ENCODE data around the gene PLXNB3.

PLXNB3 gene

DNA sequence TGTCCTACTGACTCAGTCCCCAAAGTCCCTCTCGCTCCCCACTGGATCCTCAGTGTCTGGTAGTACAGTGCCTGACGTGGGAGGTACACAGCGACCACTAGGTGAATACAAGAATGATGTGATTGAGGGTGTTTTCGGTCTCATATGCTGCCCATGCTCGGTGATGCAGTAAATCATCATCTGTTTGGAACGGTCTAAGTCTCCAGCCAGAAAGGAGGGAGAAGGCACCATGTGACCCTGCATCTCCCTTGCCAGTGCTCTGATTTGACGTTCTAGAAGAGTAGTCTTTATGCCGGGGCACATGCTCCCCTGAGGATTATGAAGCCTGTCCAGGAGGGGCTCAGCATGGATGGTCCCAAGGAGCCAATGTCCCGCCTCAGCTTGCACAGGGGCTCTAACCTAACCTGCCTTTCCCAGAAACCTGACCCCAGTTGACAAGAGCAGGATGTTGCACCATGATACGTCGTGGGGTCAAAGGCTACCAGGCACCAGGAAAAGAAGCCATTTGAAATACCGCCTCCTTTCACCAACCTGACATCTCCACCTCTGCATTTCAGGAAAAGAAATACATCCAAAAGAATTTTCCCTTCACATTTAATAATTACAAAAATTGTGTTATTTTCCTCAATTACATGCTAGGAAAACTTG is 13.8 kb upstream of the PLXNB3 start:
- in situ Hi-C loops (cut with MboI; ENCODE audit: low sequenced_read_pairs) = no loop called here

DNA sequence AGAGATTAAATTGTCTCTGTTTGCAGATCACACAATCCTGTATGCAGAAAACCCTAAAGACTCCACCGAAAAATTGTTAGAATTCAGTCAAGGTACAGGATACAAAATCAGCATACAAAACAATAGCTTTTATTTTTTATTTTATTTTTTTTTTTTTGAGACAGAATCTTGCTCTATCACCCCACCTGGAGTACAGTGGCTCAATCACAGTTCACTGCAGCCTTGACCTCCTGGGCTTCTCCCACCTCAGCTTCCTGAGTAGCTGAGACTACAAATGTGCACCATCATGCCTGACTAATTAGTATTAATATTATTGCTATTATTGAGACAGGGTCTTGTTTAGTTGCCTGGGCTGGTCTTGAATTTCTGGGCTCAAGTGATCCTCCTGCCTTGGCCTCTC is 8.9 kb upstream of the PLXNB3 start:
- in situ Hi-C loops (cut with MboI; ENCODE audit: low sequenced_read_pairs) = no loop called here

DNA sequence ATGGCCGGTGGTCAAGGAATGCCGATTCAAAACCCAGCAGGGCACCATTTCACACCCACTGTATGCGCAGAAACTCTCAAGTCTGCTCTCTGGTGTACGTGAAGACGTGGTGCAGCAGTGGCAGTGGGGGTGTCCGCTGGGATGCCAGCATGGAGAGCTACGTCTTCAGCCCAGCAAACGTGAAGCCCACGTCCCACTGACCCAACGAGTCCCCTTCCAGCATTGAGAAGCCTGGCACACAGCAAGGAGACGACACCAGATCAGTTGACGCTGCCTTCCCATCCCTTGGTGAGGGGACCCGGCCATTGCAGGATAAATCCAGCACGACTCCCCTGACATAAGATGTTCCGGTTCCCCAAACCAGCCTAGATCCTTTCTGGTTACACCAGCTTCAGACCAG is 2.2 kb upstream of the PLXNB3 start:
- in situ Hi-C loops (cut with MboI; ENCODE audit: low sequenced_read_pairs) = no loop called here

DNA sequence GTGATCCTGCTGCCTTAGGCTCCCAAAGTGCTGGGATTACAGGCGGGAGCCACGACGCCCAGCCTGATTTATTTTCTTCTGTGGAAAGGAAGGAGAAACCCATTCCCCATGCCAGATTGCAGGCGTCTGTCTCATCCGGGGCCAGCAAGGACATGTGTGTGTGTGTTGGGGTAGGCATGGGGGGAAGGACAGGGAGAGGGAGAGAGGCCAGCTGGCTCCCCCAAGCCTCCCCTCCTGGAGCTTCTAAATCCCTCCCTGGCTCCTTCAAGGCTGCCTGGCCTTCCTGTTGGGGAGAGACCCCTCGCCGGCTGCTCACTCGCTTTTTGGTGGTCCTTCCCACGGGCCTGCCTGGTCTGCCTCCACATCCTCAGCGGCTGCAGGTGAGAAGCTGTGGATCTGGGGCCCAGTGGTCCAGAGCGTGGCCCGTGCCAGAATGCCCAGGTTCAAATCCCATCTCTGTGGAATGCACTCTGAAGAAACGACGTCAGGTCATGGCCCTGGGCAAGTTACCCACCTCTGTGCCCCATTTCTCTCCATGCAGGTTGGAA is 1.3 kb upstream of the PLXNB3 start:
- in situ Hi-C loops (cut with MboI; ENCODE audit: low sequenced_read_pairs) = no loop called here

DNA sequence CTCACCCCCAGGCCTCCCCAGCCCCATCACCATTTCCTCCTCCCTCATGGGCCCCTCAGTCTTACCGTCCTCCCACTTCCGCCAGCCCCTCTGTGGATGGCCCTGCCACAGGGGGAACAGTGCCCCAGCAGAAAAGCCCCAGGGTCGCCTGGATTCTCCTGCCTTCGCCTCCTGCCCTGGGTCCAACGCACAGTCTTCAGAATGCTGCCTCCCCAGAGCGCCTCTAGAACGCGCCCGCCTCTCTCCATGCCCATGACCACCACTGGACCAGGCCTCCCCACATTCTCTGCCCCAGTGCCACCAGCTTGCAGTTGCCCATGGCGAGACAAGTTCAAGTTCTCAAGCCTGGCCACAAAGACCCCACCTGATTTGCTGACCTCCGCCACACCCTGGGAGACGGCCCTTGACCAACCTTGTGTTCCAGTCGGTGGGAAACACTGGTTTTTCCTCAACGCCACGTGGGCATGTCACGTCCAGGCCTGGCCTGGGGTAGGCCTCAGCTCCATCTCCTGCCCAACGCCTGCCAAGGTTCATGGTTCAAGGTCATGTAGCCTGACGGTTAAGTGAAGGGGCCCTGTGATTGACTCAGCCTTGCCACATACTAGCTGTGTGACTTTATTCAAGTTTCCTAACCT is 634 bp upstream of the PLXNB3 start:
- in situ Hi-C loops (cut with MboI; ENCODE audit: low sequenced_read_pairs) = no loop called here

DNA sequence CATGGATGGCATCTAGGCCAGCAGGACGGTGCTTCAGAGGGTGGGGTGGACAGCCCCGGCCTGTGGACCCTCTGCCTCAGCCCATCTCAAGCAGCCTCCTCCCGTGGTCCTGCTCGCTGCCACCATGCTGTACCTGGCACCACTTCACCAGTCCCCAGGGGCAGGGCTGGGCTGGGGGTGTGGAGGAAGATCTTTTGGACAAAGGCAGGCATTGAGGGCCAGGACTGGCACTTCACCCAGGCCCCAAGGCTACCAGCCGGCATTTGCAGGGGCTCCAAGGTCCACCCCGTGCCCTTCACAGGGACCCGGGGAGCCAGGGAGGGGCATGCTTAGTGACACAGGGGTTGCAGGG is 713 bp downstream of the PLXNB3 start:
- in situ Hi-C loops (cut with MboI; ENCODE audit: low sequenced_read_pairs) = no loop called here

DNA sequence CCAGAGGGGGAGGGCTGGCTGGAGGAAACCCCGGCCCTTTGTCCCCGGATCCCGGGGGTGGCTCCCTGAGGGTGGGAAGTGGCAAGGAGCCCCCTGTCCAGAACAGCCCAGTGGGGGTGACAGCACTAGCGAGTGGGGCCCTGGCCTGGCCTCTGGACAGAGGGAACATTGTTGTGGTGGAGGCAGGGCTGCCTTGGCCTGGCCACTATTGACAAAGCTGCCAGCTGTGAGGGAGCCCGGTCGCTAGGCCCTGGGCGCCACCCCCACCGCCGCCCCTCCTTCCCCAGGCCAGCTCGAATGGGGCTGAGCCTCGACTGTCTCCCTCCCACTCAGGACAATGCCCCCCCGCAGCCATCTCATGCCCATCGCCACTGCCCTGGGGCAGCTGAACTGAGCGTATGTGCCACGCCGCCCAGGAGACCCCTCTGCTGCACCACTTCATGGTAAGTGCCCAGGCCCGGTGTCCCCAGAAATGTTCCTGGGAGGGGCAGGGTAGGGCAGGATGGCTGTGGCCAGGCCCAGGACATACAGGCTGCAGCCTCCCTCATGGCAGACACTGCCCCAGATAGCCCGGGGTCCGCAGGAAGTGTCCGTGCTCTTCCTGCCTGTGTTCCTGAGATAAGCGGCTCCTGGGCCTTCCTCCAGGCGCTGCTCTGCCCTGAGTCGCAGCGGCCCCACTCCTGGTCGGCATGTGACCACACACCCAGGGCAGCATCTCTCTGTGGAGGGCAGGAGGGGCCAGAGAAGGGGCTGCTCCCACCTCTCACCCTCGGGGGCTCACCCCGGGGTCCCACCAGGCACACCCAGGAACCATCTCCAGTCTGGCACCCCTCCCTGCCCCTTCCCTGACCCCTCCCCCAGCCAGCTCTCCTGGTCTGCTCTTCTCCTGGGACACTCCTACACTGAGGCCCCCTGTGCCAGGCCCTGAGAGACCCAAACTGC is 1.4 kb downstream of the PLXNB3 start:
- in situ Hi-C loops (cut with MboI; ENCODE audit: low sequenced_read_pairs) = no loop called here

DNA sequence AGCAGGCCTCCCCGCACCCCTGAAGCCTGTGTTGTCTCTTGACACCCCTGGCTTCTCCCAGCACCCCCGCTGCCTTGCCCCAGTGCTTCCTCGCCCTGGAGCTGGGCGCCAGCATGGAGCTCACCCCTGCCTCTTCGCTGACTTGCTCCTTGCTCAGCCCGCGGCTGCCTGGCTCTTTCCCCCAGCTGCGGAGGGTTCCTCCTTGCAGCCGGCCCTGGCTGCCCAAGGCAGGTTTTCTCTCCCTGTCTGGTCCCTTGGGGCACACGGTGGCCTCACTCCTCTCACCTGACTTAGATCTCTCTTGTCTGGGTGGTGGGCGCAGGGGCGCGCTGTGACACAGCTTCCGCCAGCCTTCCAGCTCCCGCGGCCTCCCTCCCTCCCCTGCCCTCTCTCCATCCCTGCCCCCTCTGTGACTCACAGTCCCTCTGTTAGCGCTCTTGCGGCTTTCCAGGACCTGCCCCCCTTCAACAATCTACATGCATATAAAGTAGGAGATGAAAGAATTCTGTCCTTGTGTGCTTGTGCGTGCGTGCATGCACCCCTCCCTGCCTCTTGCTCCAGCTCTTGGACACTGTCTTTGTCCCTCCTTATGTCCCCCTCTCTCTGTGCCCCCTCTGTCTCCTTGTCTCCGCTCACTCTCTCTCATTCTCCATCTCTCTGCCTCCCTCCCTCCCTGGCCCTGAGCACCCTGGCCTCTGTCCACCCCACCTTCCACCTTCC is 2.2 kb downstream of the PLXNB3 start:
- in situ Hi-C loops (cut with MboI; ENCODE audit: low sequenced_read_pairs) = no loop called here

DNA sequence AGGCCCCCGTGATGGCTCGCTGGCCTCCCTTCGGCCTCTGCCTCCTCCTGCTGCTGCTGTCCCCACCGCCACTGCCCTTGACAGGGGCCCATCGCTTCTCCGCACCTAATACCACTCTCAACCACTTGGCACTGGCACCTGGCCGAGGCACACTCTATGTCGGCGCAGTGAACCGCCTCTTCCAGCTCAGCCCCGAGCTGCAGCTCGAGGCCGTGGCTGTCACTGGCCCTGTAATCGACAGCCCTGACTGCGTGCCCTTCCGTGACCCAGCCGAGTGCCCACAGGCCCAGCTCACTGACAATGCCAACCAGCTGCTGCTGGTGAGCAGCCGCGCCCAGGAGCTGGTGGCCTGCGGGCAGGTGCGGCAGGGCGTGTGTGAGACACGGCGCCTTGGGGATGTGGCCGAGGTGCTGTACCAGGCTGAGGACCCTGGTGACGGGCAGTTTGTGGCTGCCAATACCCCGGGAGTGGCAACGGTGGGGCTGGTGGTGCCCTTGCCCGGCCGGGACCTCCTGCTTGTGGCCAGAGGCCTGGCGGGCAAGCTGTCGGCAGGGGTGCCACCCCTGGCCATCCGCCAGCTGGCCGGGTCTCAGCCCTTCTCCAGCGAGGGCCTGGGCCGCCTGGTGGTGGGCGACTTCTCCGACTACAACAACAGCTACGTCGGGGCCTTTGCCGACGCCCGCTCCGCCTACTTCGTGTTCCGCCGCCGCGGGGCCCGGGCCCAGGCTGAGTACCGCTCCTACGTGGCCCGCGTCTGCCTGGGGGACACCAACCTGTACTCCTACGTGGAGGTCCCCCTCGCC is 3.0 kb downstream of the PLXNB3 start:
- in situ Hi-C loops (cut with MboI; ENCODE audit: low sequenced_read_pairs) = no loop called here

DNA sequence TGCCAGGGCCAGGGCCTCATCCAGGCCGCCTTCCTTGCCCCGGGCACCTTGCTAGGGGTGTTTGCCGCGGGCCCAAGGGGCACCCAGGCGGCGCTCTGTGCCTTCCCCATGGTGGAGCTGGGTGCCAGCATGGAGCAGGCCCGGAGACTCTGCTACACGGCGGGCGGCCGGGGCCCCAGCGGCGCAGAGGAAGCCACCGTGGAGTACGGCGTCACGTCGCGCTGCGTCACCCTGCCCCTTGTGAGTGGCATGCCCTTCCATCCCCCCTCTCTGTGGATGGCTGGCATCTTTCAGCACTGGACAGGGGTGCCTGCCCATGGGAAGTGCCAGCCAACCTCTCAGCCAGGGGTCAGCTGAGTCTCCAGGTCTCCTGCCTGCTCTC is 3.6 kb downstream of the PLXNB3 start:
- in situ Hi-C loops (cut with MboI; ENCODE audit: low sequenced_read_pairs) = no loop called here

DNA sequence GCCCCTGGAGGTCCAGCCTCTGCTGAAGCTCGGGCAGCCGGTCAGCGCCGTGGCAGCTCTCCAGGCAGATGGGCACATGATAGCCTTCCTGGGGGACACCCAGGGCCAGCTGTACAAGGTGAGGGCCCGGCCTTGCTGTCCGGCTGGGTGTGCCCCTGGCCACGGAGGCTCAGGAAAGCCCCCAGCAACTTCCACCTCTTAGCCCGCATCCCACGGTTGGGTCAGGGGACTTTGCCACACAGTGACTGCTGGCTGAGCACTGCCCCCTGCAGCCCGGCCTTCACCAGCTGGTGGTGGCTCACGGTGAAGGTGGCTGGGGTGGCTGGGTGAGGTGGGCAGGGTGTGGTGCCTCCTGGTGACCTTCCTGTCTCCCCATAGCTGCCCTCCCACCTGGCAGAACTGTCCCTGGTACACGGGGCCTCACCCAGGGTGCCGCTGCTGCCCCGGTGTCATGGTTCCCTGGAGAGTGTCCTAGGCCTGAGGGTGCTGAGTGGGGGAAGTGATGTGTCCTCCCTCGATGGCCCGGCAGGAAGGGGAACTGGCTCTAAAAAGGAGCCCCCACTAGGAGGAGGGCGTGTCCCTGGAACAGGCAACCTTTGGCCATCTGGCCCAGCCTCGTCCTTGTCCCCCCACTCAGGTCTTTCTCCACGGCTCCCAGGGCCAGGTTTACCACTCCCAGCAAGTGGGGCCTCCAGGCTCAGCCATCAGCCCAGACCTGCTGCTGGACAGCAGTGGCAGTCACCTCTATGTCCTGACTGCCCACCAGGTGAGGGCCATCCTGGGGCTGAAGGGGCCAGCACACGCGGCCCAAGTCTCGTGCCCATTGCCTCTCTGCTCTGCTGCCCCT is 4.5 kb downstream of the PLXNB3 start:
- in situ Hi-C loops (cut with MboI; ENCODE audit: low sequenced_read_pairs) = no loop called here

DNA sequence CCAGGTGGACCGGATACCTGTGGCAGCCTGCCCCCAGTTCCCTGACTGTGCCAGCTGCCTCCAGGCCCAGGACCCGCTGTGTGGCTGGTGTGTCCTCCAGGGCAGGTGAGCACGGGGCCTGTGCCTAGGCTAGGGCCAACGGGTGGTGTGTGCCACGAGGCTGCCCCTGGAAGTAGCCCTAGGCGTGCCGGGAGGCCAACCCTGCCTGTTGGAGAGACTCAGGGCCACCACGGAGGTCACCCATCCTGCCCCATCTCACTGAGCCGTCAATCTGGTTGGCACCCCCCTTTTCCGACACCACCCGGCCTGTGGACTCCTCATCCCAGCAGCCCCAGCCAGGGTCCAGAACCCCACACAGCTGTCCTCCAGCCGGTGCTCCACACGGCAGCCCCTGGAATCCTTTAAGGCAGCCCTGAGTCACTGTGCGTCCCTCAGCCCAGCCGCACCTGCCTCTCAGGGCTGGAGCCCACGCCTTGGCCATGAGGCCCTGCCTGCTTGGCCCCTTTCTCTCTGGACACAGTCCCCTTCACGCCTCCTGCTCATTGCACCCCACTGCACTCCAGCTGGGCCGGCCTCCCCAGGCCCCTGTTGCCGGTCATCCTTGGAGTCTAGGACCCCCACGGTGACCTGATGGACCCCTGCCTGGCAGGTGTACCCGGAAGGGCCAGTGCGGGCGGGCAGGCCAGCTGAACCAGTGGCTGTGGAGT is 5.3 kb downstream of the PLXNB3 start:
- in situ Hi-C loops (cut with MboI; ENCODE audit: low sequenced_read_pairs) = no loop called here

DNA sequence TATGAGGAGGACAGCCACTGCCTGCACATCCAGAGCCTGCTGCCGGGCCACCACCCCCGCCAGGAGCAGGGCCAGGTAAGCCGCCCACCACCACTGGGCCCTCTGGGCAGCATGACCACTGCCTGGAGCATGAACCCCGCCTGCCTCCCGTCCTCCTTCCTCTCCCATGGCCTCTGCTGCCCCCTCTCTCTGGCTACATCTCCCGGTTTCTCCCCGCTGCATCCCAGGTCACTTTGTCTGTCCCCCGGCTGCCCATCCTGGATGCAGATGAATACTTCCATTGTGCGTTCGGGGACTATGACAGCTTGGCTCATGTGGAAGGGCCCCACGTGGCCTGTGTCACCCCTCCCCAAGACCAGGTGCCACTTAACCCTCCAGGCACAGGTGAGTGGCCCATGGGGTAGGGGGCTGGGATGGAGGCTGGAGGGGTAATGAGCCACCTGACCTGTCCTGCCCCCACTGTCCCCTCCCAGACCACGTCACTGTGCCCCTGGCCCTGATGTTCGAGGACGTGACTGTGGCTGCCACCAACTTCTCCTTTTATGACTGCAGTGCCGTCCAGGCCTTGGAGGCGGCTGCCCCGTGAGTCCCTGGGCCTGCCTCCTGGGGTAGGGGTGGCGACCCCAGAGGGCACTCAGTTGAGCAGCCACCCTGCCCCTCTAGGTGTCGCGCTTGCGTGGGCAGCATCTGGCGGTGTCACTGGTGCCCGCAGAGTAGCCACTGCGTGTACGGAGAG is 6.0 kb downstream of the PLXNB3 start:
- in situ Hi-C loops (cut with MboI; ENCODE audit: low sequenced_read_pairs) = no loop called here

DNA sequence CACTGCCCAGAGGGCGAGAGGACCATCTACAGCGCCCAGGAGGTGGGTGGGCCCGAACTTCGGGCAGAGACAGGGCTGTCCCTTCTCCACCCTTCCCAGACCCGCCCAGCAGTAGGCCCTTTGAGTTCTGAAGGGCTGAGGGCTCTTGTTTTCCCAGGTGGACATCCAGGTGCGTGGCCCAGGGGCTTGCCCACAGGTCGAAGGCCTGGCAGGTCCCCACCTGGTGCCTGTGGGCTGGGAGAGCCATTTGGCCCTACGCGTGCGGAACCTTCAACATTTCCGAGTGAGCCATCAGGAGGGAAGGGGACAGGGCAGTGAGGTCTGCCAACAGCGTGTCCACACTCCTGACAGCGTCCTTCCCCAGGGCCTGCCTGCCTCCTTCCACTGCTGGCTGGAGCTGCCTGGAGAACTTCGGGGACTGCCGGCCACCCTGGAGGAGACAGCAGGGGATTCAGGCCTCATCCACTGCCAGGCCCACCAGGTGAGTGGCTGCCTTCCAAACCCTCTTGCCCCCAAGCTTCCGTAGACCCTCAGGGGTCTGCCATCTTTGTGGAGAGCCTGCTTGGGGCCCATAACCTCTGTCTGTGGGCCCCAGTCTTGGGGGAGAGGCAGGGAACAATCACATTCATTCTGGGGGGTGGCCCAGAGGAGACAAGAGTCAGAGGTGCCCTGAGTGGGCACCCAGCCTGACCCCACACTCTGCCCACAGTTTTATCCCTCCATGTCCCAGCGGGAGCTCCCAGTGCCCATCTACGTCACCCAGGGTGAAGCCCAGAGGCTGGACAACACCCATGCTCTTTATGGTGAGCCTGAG is 6.8 kb downstream of the PLXNB3 start:
- in situ Hi-C loops (cut with MboI; ENCODE audit: low sequenced_read_pairs) = no loop called here

DNA sequence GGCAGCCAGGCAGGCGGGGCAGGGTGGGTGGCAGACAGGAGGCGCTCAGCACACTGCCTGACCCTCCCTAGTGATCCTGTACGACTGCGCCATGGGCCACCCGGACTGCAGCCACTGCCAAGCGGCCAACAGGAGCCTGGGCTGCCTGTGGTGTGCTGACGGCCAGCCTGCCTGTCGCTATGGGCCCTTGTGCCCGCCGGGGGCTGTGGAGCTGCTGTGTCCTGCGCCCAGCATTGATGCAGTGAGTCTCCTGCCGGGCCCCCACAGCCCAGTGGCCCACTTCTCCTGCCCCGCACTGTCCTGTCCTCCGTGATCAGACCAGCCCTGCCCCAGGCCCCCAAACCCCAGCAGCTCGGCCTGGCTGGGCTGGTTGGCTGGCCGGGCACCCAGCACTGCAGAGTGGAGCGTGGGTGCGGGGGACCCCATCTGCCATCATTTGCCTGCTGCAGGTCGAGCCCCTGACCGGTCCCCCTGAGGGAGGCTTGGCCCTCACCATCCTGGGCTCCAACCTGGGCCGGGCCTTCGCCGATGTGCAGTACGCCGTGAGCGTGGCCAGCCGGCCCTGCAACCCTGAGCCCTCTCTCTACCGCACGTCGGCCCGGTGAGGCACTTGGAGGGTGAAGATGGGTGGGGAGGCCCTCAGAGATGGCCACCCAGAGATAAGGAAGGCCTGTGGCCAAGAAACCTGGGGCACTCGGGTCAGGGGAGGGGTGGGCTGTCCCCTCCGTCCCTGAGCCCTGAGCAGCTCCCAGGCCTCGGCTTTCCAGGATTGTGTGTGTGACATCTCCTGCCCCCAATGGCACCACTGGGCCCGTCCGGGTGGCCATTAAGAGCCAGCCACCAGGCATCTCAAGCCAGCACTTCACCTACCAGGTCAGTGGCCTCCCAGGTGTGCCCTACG is 7.6 kb downstream of the PLXNB3 start:
- in situ Hi-C loops (cut with MboI; ENCODE audit: low sequenced_read_pairs) = no loop called here

Data from hTERT RPE-1 (cell line).